NB4 (cell line): Measurements from ENCODE around the gene WDR45B.
"Not testable (repeated sequence)": the region's sequence is repeated elsewhere in the genome, so short reads cannot be mapped to it uniquely, and the experiment has no call there.

Experiments
- DNase-seq: peaks from one replicate; pipeline ENCODE4 v3.0.0; 2010; ENCODE audit warnings: low read depth
- H3K4me3 ChIP-seq: one replicate; pipeline ENCODE4 v1.5.1; 2011; ENCODE audit warnings: mild to moderate bottlenecking, low read depth, low read length, moderate library complexity
- MYC ChIP-seq: IDR thresholded peaks from 2 replicates; pipeline ENCODE4 v1.6.1; 2011; ENCODE audit warnings: low read depth, low read length
- POLR2A ChIP-seq: IDR thresholded peaks from 2 replicates; pipeline ENCODE4 v1.6.1; 2011; ENCODE audit warnings: mild to moderate bottlenecking; ENCODE audit not compliant: insufficient read length; ENCODE audit errors: extremely low read depth
- TF ChIP-seq, protein P1 (sequence below): IDR thresholded peaks from 2 replicates; pipeline ENCODE4 v1.6.1; 2011; ENCODE audit warnings: low read depth, low read length
- TF ChIP-seq, protein P2 (sequence below): IDR thresholded peaks from one replicate; pipeline ENCODE4 v1.5.1; 2012; ENCODE audit warnings: low read depth, low read length

Gene WDR45B

DNA sequence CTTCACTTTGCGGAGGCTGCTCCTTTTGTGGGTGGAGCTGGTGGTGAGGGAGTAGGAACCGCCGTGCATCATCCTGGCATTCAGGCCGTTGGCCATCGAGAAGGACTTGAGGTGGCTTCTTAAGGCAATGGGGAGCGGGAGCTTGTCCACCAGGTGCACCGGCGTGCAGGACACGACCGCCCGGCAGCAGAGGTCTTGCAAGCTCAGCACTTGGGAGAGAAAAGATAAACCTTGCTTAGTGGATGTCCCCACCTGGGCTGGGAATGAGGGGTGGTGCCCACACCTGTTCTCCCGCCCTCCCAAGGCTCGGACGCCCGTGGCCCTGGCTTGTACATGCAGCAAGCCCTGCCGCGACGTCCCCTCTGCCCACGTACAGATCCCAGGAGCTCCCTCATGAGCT, 9.7 kb upstream of the WDR45B start:
- no peak overlapping the region for H3K4me3 ChIP-seq
- no peak for DNase-seq
- no peak for TF ChIP-seq POLR2A
- TF ChIP-seq MYC, result no peak
- TF ChIP-seq, protein P1, sequence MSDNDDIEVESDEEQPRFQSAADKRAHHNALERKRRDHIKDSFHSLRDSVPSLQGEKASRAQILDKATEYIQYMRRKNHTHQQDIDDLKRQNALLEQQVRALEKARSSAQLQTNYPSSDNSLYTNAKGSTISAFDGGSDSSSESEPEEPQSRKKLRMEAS, result no peak

DNA sequence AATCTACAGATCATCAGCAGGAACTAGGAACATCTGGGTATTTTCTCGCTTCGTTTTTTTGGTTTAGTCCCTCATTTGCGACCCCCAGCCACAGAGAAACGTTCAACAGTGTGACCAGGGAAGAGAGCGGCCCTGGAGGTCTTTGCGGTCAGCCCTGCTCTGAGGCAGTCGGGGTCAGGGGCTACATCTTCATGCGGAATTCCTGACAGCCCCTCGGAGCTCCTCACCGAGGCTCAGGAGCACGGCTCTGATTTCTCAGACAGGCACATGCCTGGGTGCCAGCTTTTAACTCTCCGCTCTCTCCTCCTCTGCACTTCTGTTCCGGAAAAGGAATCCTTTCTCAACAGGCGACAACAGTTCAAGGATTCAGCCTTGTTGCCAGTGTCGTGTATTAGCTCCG, 8.0 kb upstream of the WDR45B start:
- no peak for DNase-seq

DNA sequence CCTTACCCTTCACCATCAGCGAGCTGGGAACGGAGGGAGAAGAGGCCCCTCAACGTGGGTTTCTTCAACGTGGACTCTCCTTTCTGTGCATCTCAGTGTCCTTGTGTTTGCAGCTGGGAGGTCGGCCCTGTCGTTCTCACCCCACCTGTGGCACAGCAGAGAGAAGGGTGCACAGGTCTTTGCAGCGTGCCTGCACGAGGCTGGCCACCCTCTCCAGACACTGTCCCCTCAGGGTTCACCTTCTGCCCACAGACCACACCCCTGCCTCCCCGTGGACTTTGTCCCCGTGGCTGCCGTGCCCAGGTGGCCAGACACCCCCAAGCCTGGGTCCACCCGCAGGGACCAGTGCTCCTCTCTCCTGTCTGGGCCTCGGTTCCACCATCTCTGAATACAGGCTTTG, 7.3 kb upstream of the WDR45B start:
- TF ChIP-seq MYC (no peak), POLR2A (no peak)
- TF ChIP-seq, protein P2, sequence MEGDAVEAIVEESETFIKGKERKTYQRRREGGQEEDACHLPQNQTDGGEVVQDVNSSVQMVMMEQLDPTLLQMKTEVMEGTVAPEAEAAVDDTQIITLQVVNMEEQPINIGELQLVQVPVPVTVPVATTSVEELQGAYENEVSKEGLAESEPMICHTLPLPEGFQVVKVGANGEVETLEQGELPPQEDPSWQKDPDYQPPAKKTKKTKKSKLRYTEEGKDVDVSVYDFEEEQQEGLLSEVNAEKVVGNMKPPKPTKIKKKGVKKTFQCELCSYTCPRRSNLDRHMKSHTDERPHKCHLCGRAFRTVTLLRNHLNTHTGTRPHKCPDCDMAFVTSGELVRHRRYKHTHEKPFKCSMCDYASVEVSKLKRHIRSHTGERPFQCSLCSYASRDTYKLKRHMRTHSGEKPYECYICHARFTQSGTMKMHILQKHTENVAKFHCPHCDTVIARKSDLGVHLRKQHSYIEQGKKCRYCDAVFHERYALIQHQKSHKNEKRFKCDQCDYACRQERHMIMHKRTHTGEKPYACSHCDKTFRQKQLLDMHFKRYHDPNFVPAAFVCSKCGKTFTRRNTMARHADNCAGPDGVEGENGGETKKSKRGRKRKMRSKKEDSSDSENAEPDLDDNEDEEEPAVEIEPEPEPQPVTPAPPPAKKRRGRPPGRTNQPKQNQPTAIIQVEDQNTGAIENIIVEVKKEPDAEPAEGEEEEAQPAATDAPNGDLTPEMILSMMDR, result no peak
- TF ChIP-seq, protein P1, result no peak
- DNase-seq, result no peak
- peak overlapping the region; percentile 28 for H3K4me3 ChIP-seq

More for the DNA sequence above, 8.0 kb upstream of the WDR45B start:
- TF ChIP-seq, protein P2, result no peak
- no peak for TF ChIP-seq POLR2A
- TF ChIP-seq MYC, result no peak
- TF ChIP-seq, protein P1, result no peak
- H3K4me3 ChIP-seq, result no peak overlapping the region

DNA sequence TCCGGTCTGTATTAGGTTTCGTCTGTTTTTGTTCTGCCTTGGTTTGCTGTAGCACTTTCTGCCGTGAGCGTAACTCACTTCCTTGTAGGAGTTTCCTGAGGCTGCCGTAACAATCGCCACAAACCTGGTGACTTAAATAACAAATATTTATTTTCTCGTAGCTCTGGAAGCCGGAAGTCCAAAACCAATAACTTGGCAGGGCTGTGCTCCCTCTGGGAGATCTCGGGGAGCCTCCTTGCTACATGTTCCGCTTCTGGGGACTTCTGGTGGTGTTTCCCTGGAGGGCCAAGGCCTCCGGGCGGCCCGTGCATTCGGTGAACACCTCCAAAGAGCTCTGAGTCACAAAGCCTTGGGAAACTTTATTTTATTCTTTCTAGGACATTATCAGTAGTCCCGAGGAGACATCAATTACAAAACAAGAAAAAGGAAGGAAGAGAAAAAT, 6.8 kb upstream of the WDR45B start:
- peak overlapping the region; percentile 28 for H3K4me3 ChIP-seq
- peak; percentile 87 for DNase-seq
- no peak for TF ChIP-seq MYC
- TF ChIP-seq, protein P2, result no peak

DNA sequence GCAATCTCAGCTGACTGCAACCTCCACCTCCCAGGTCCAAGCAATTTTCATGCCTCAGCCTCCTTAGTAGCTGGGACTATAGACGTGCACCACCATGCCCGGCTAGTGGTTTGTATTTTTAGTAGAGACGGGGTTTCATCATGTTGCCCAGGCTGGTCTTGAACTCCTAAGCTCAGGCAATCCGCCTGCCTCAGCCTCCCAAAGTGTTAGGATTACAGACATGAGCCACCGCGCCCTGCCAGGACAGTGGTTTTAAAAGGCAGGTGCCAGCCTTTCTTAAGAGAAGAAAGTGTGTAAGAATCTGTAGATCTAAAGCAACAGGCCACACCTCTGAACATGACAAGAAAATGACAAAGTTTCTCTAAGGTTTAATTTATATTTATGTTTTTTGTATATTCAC, 6.4 kb upstream of the WDR45B start:
- H3K4me3 ChIP-seq, result peak overlapping the region; percentile 28
- not testable (repeated sequence) for DNase-seq

DNA sequence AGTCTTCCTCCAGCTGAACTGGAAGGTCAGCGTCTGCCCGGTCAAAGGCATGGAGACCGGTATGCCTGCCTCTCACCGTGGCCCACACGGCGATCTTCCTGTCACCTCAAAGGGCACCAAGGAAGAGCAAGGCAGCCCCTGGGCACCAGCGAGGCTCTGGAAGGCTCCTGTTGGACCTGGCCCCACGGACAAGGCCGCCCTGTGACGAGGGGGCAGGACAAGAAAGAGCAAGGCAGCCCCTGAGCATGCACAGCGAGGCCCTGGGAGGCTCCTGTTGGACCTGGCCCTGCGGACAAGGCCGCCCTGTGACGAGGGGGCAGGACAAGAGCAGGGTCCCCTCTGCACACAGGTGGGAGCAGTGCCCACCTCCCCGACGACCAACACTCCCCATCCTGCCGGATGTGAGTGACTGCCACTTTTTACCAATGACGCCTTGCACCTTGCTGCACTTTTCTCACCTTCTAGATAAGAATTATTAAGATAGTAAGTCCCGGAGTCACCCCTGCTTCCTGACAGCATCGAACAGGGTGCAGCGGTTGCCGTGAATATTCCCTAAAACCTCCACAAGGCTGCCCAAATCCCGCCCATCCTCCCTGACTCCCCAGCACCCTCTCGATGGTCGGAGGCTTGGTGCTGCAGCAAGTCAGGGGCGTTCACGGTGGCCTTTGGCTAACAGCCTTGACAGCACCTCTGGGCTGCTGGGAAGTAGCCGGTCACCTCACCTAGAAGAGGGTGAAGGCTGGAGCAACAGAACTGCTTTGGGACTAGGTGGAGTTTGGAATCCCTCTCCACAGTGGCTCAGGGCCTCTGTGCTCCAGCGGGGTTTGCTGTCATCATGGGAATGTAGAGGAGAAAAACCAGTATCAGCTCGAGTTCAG, 5.6 kb upstream of the WDR45B start:
- DNase-seq, result no peak
- H3K4me3 ChIP-seq, result no peak overlapping the region
- no peak for TF ChIP-seq POLR2A
- no peak for TF ChIP-seq MYC
- TF ChIP-seq, protein P1, result no peak
- TF ChIP-seq, protein P2, result no peak

DNA sequence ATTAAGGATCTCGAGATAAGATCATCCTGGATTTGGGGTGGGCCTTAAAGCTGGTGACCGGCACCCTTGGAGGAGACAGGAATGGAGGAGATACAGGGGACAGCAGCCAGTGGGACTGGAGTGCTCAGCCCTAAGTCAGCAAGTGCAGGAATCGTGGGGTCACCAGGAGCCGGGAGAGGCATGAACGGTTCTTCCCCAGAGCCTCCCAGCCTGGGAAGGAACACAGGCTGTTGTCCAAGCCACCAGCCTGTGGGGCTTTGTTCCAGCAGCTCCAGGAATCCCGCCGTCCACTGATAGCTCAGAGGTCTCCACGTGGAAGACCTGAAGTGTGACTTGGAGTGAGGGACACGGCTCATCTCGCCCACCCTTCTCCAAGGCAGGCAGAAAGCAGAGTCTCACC, 2.5 kb upstream of the WDR45B start:
- DNase-seq, result no peak
- TF ChIP-seq, protein P2, result no peak
- TF ChIP-seq, protein P1, result no peak
- TF ChIP-seq MYC (no peak), POLR2A (no peak)
- H3K4me3 ChIP-seq, result no peak overlapping the region
